ENCODE measurements around the gene RIMBP2.

Gene RIMBP2

DNA sequence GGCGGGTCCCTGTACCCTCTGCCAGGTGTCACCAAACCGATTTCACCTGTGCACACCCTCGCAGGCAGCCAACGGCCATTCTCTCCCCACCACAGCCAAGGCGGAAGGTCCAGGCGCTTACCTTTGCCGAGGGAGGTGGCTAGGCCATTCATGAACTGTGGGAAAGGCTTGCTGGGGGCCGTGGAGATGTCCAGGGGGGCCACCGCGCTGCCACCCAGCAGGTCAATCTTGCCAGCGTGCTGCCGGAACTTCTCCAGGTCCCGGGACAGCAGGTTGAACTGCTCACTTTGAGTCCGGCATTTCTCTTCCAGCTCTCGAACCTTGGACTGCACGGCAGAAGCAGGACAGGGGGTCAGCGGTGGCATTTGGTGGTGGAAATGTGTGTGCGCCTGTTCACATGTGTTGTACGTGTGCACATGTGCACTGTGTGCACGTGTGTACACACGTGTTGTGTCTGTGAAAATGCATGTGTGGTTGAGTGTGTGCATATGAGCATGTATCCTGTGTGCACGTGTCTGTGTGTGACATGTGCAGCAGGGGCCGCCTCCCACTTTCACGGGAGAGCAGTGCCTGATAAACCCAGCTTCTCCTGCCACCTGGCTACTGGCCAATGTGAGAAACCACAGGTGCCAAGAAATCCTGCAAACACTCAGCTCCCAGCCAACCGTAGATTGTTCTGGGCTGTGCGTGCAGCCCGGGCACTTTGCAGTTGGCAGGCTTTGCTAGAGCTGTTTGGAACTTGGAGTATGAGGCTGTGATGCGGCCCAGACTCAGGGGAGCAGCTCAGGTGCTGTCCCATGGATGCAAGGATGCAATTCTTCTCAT lies 259.5 kb downstream of the RIMBP2 start:
- no CpG with 5 or more reads among the region's 28 CpGs for WGBS, 2 donors (ENCODE audit: extremely low coverage in 2 of 2, insufficient read length in 2 of 2, insufficient replicate concordance in 1 of 2)

DNA sequence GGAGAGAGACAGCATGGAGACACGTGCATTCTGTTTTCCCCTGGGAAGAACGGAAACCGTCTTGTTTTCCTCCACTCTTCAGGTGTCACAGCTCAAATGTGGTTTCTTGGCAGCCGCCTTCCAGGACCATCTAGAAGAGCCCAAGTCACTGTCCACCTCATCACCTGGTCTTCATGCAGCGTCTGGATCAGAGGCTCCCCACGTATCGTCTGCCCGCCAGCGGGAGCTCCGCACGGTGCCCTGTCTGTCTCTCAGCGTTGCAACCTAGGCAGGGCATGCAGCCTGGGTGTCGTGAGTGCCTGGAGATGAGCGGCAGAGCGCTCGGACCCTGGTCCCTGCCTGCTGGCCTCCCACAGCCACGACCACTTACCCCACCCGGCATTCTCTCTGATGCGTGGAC lies 260.9 kb downstream of the RIMBP2 start:
- Histone ChIP-seq H3K79me1 (ENCODE audit: low read depth, low read length) (no peaks in the 10 kb centered on the region), H3K4me2 (ENCODE audit: insufficient read depth, low read length, poor library complexity, severe bottlenecking) (no peak overlapping the region), H3K23ac (ENCODE audit: low read depth, low read length, poor library complexity) (no peak overlapping the region), H2AFZ (ENCODE audit: low read length) (no peak overlapping the region), H2AK5ac (ENCODE audit: low read depth, low read length) (no peak overlapping the region), H3K4me1 (ENCODE audit: control insufficient read depth in 2 of 2, insufficient read depth in 1 of 2, low read depth in 1 of 2, low read length in 2 of 2) (no peaks in the 10 kb centered on the region), H2BK15ac (ENCODE audit: low read length) (no peak overlapping the region), H2BK120ac (ENCODE audit: low read depth, low read length) (no peak overlapping the region), H3K18ac (ENCODE audit: low read length) (no peak overlapping the region), H3K9ac (ENCODE audit: low read depth, low read length, poor library complexity) (no peak overlapping the region), H3K4ac (ENCODE audit: low read length) (no peak overlapping the region), H3K14ac (ENCODE audit: low read length) (peak overlapping the region; percentile 1), H4K8ac (ENCODE audit: low read depth, low read length) (no peak overlapping the region), H3K27ac (replicated peaks; ENCODE audit: low read length) (no peak overlapping the region), H2BK12ac (ENCODE audit: low read length) (peak overlapping the region; percentile 82), H4K91ac (ENCODE audit: low read depth, low read length, poor library complexity) (no peak overlapping the region), H3K36me3 (replicated peaks in 1 of 2; ENCODE audit: control insufficient read depth in 2 of 2, insufficient read depth in 2 of 2, low read length in 2 of 2) (no peaks in the 10 kb centered on the region), H3K4me3 (ENCODE audit: low read length in 2 of 2) (no peak overlapping the region), H3K27me3 (ENCODE audit: control insufficient read depth in 3 of 3, insufficient read depth in 3 of 3, low read depth in 1 of 3, low read length in 3 of 3) (peaks cover 0 to 6% (median 0%) of the 10 kb centered on the region in 3 experiments), H2BK5ac (ENCODE audit: low read length) (no peak overlapping the region), H3K9me3 (replicated peaks in 1 of 2; ENCODE audit: control insufficient read depth in 2 of 2, insufficient read depth in 1 of 2, low read depth in 1 of 2, low read length in 2 of 2) (no peaks in the 10 kb centered on the region)
- no peak for DNase-seq (ENCODE audit: low spot score)
- WGBS, 2 donors (ENCODE audit: extremely low coverage in 2 of 2, insufficient read length in 2 of 2, insufficient replicate concordance in 1 of 2): no CpG with 5 or more reads among the region's 19 CpGs

More for the DNA sequence above, 259.5 kb downstream of the RIMBP2 start:
- H3K14ac ChIP-seq (ENCODE audit: low read length): peak overlapping the region; percentile 23
- H3K79me1 ChIP-seq (ENCODE audit: low read depth, low read length): no peaks in the 10 kb centered on the region
- no peak overlapping the region for H2BK120ac ChIP-seq (ENCODE audit: low read depth, low read length)
- no peak for DNase-seq (ENCODE audit: low spot score)
- H2BK12ac ChIP-seq (ENCODE audit: low read length): no peak overlapping the region
- no peak overlapping the region for H3K27ac ChIP-seq (replicated peaks; ENCODE audit: low read length)
- H3K4me1 ChIP-seq (ENCODE audit: control insufficient read depth in 2 of 2, insufficient read depth in 1 of 2, low read depth in 1 of 2, low read length in 2 of 2): peaks cover 0 to 4% of the 10 kb centered on the region in 2 donors
- H2AFZ ChIP-seq (ENCODE audit: low read length): no peak overlapping the region
- peak overlapping the region; percentile 78 for H2AK5ac ChIP-seq (ENCODE audit: low read depth, low read length)
- H3K9me3 ChIP-seq (replicated peaks in 1 of 2; ENCODE audit: control insufficient read depth in 2 of 2, insufficient read depth in 1 of 2, low read depth in 1 of 2, low read length in 2 of 2): no peaks in the 10 kb centered on the region
- H3K9ac ChIP-seq (ENCODE audit: low read depth, low read length, poor library complexity): peak overlapping the region; percentile 66
- no peak overlapping the region for H3K4me2 ChIP-seq (ENCODE audit: insufficient read depth, low read length, poor library complexity, severe bottlenecking)
- H3K27me3 ChIP-seq (ENCODE audit: control insufficient read depth in 3 of 3, insufficient read depth in 3 of 3, low read depth in 1 of 3, low read length in 3 of 3): peaks cover 0 to 6% (median 0%) of the 10 kb centered on the region in 3 experiments
- H3K18ac ChIP-seq (ENCODE audit: low read length): peak overlapping the region; percentile 82
- no peaks in the 10 kb centered on the region for H3K36me3 ChIP-seq (replicated peaks in 1 of 2; ENCODE audit: control insufficient read depth in 2 of 2, insufficient read depth in 2 of 2, low read length in 2 of 2)
- no peak overlapping the region for H2BK5ac ChIP-seq (ENCODE audit: low read length)
- no peak overlapping the region for H2BK15ac ChIP-seq (ENCODE audit: low read length)
- no peak overlapping the region for H4K91ac ChIP-seq (ENCODE audit: low read depth, low read length, poor library complexity)
- H3K23ac ChIP-seq (ENCODE audit: low read depth, low read length, poor library complexity): no peak overlapping the region
- H3K4ac ChIP-seq (ENCODE audit: low read length): no peak overlapping the region
- H3K4me3 ChIP-seq (ENCODE audit: low read length in 2 of 2): peak overlapping the region in 1 of 2 donors; percentile 9
- no peak overlapping the region for H4K8ac ChIP-seq (ENCODE audit: low read depth, low read length)

- H3K9ac ChIP-seq (ENCODE audit: low read depth, low read length, poor library complexity): no peak overlapping the region
- peak overlapping the region; percentile 50 for H2AK5ac ChIP-seq (ENCODE audit: low read depth, low read length)
- WGBS, 2 donors (ENCODE audit: extremely low coverage in 2 of 2, insufficient read length in 2 of 2, insufficient replicate concordance in 1 of 2): no CpG with 5 or more reads among the region's 9 CpGs
- H3K23ac ChIP-seq (ENCODE audit: low read depth, low read length, poor library complexity): no peak overlapping the region
- H3K4me1 ChIP-seq (ENCODE audit: control insufficient read depth in 2 of 2, insufficient read depth in 1 of 2, low read depth in 1 of 2, low read length in 2 of 2): no peaks in the 10 kb centered on the region
- no peak overlapping the region for H2BK120ac ChIP-seq (ENCODE audit: low read depth, low read length)
- peaks cover 0 to 6% (median 0%) of the 10 kb centered on the region in 3 experiments for H3K27me3 ChIP-seq (ENCODE audit: control insufficient read depth in 3 of 3, insufficient read depth in 3 of 3, low read depth in 1 of 3, low read length in 3 of 3)
- H3K79me1 ChIP-seq (ENCODE audit: low read depth, low read length): no peaks in the 10 kb centered on the region
- no peak overlapping the region for H3K4me3 ChIP-seq (ENCODE audit: low read length in 2 of 2)
- H2AFZ ChIP-seq (ENCODE audit: low read length): no peak overlapping the region
- H4K8ac ChIP-seq (ENCODE audit: low read depth, low read length): no peak overlapping the region
- H2BK12ac ChIP-seq (ENCODE audit: low read length): no peak overlapping the region
- DNase-seq (ENCODE audit: low spot score): no peak
- H4K91ac ChIP-seq (ENCODE audit: low read depth, low read length, poor library complexity): no peak overlapping the region
- no peaks in the 10 kb centered on the region for H3K36me3 ChIP-seq (replicated peaks in 1 of 2; ENCODE audit: control insufficient read depth in 2 of 2, insufficient read depth in 2 of 2, low read length in 2 of 2)
- no peak overlapping the region for H3K4ac ChIP-seq (ENCODE audit: low read length)
- H3K18ac ChIP-seq (ENCODE audit: low read length): no peak overlapping the region
- no peak overlapping the region for H3K4me2 ChIP-seq (ENCODE audit: insufficient read depth, low read length, poor library complexity, severe bottlenecking)
- H2BK15ac ChIP-seq (ENCODE audit: low read length): no peak overlapping the region
- H2BK5ac ChIP-seq (ENCODE audit: low read length): no peak overlapping the region
- H3K27ac ChIP-seq (replicated peaks; ENCODE audit: low read length): no peak overlapping the region
- H3K9me3 ChIP-seq (replicated peaks in 1 of 2; ENCODE audit: control insufficient read depth in 2 of 2, insufficient read depth in 1 of 2, low read depth in 1 of 2, low read length in 2 of 2): no peaks in the 10 kb centered on the region
- H3K14ac ChIP-seq (ENCODE audit: low read length): no peak overlapping the region
Observed at GRCh38 chr12:130454296-130454695, 261.8 kb downstream of the RIMBP2 start.

DNA sequence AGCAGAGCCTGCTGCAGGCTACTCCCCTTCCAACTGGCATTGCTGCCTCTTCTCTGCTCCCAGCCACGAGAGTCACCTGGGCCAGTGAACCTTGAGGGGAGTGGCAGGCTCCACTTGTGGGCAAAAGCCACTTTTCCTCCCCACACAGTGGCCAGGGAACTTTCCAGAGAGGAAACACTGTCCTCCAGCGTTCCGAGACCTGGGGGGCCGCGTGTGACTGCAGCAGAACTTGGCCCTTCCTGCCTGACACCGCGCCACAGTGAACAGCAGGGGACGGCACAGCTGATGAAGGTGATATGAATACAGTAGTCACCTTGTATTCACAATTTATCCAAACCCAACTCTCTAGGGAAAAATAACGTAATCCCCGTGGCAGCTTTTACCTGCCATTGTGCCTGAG lies 263.6 kb downstream of the RIMBP2 start:
- no CpG with 5 or more reads among the region's 10 CpGs for WGBS, 2 donors (ENCODE audit: extremely low coverage in 2 of 2, insufficient read length in 2 of 2, insufficient replicate concordance in 1 of 2)
- Histone ChIP-seq H2BK15ac (ENCODE audit: low read length) (no peak overlapping the region), H3K18ac (ENCODE audit: low read length) (peak overlapping the region; percentile 35)

More for the DNA sequence above, 263.6 kb downstream of the RIMBP2 start:
- Histone ChIP-seq H3K79me1 (ENCODE audit: low read depth, low read length) (no peaks in the 10 kb centered on the region), H3K9me3 (replicated peaks in 1 of 2; ENCODE audit: control insufficient read depth in 2 of 2, insufficient read depth in 1 of 2, low read depth in 1 of 2, low read length in 2 of 2) (no peaks in the 10 kb centered on the region), H2BK5ac (ENCODE audit: low read length) (no peak overlapping the region), H3K36me3 (replicated peaks in 1 of 2; ENCODE audit: control insufficient read depth in 2 of 2, insufficient read depth in 2 of 2, low read length in 2 of 2) (no peaks in the 10 kb centered on the region), H2BK12ac (ENCODE audit: low read length) (no peak overlapping the region), H3K4me1 (ENCODE audit: control insufficient read depth in 2 of 2, insufficient read depth in 1 of 2, low read depth in 1 of 2, low read length in 2 of 2) (no peaks in the 10 kb centered on the region), H2AFZ (ENCODE audit: low read length) (no peak overlapping the region), H3K4me2 (ENCODE audit: insufficient read depth, low read length, poor library complexity, severe bottlenecking) (no peak overlapping the region), H2AK5ac (ENCODE audit: low read depth, low read length) (no peak overlapping the region), H3K4ac (ENCODE audit: low read length) (no peak overlapping the region), H3K4me3 (ENCODE audit: low read length in 2 of 2) (no peak overlapping the region), H4K8ac (ENCODE audit: low read depth, low read length) (no peak overlapping the region), H3K9ac (ENCODE audit: low read depth, low read length, poor library complexity) (no peak overlapping the region), H3K14ac (ENCODE audit: low read length) (no peak overlapping the region), H3K27me3 (ENCODE audit: control insufficient read depth in 3 of 3, insufficient read depth in 3 of 3, low read depth in 1 of 3, low read length in 3 of 3) (peaks cover 0 to 6% (median 0%) of the 10 kb centered on the region in 3 experiments), H2BK120ac (ENCODE audit: low read depth, low read length) (no peak overlapping the region), H4K91ac (ENCODE audit: low read depth, low read length, poor library complexity) (no peak overlapping the region), H3K27ac (replicated peaks; ENCODE audit: low read length) (no peak overlapping the region), H3K23ac (ENCODE audit: low read depth, low read length, poor library complexity) (no peak overlapping the region)
- no peak for DNase-seq (ENCODE audit: low spot score)

Measured in neuronal stem cell (in vitro differentiated cells).